Esophagus squamous epithelium (tissue), 5 donors: ENCODE results near the gene CHST8. TPM values are rescaled to one million over a fixed set of nuclear protein-coding genes. Genes with fewer than 3 reads are reported as not detected.

ENCODE experiments used
- DNase-seq: peaks from one replicate; lab custom pipeline; 2025; lab: John Stamatoyannopoulos, UW
- H3K27ac ChIP-seq, 4 donors: fragments of 200-600 bp; sonication (generic); one replicate each; pipeline ENCODE4 v1.5.1; 2016 to 2019; ENCODE audit warnings: mild to moderate bottlenecking in 1 of 4
- H3K27me3 ChIP-seq, 4 donors: fragments of 200-600 bp; sonication (generic); 1 replicate in 3 of 4; 2 replicates in 1 of 4; pipeline versions ENCODE4 v1.5.1 to v1.6.0; 2017 to 2021; ENCODE audit warnings: antibody characterized with exemption in 1 of 4
- H3K36me3 ChIP-seq, 3 donors: fragments of 200-600 bp; sonication (generic); one replicate each; pipeline ENCODE4 v1.5.1; 2016 to 2019
- H3K4me1 ChIP-seq, 3 donors: fragments of 200-600 bp; sonication (generic); one replicate each; pipeline ENCODE4 v1.5.1; 2017 to 2019
- H3K4me3 ChIP-seq, 4 donors: fragments of 200-600 bp; sonication (generic); 1 replicate in 3 of 4; 2 replicates in 1 of 4; pipeline ENCODE4 v1.5.1; 2016 to 2019; ENCODE audit warnings: mild to moderate bottlenecking in 2 of 4, moderate library complexity in 1 of 4
- H3K9me3 ChIP-seq, 3 donors: fragments of 200-600 bp; sonication (generic); one replicate each; pipeline ENCODE4 v1.5.1; 2016 to 2019
- CTCF ChIP-seq, 6 experiments: fragments of 450-650 bp in 4 of 6; fragments of 200-600 bp in 2 of 6; sonication (generic) in 2 of 6; IDR thresholded peaks; one replicate each; pipeline ENCODE4 v1.5.1; 2016 to 2019; ENCODE audit warnings: antibody characterized with exemption in 6 of 6, mild to moderate bottlenecking in 4 of 6, moderate library complexity in 4 of 6
- POLR2A ChIP-seq, 4 donors: fragments of 450-650 bp; IDR thresholded peaks; one replicate each; pipeline ENCODE4 v1.6.1; 2017; ENCODE audit warnings: antibody characterized with exemption in 4 of 4, mild to moderate bottlenecking in 4 of 4, moderate library complexity in 3 of 4
- WGBS, 2 donors: methylation state at CpG; one replicate each; pipeline ENCODE4 v1.1.5; 2018; 5-methylcytosine and 5-hydroxymethylcytosine counted together
- intact Hi-C: fragments of 100-400 bp; cut with DNase I; formaldehyde crosslinking; loops from one replicate; pipeline ENCODE4 v1.15.0; 2022
- total RNA-seq, 4 donors: library from RNA; depleted of rRNA; stranded (reverse); fragments of >200 nt; gene quantifications; one replicate each; pipeline ENCODE4 v1.1.0, GENCODE V29; 2016
- donor health status: DM: yes; HTN: yes; CAD: no.

Gene CHST8
- total RNA-seq, 4 donors from 2014 or later, result 0.38 TPM; not detected in 3

- H3K4me1 ChIP-seq, result no peaks in the 10 kb centered on the region
- peaks cover 0 to 40% (median 0%) of the 10 kb centered on the region in 4 donors for H3K27me3 ChIP-seq
- no peak overlapping the region for H3K4me3 ChIP-seq
- whole genome bisulfite sequencing, 2 donors, result 69 to 74% methylated on average over 5 to 6 of the region's 6 CpGs
- no peaks in the 10 kb centered on the region for H3K36me3 ChIP-seq
- intact Hi-C loops, result no loop called here
- no peak overlapping the region for H3K27ac ChIP-seq
- no peak for DNase-seq
- H3K9me3 ChIP-seq, result no peaks in the 10 kb centered on the region
- TF ChIP-seq POLR2A (IDR thresholded peaks at IDR 0.05), result no peak
- TF ChIP-seq CTCF (IDR thresholded peaks at IDR 0.05), result no peak
Measured at GRCh38 chr19:33752945-33753344, 131.2 kb downstream of the CHST8 start.

- 41 to 71% methylated on average over 3 to 5 of the region's 7 CpGs for WGBS, 2 donors
Measured at GRCh38 chr19:33754361-33754760, 132.6 kb downstream of the CHST8 start.

GRCh38 chr19:33755099-33756035, 133.6 kb downstream of the CHST8 start:
- intact Hi-C loops, result no loop called here
- WGBS, 2 donors, result 56 to 57% methylated on average over 20 to 23 of the region's 26 CpGs
- TF ChIP-seq CTCF (IDR thresholded peaks at IDR 0.05) (no peak), POLR2A (IDR thresholded peaks at IDR 0.05) (no peak)

More at GRCh38 chr19:33754361-33754760, 132.6 kb downstream of the CHST8 start:
- intact Hi-C loops, result no loop called here
- no peak overlapping the region for H3K4me3 ChIP-seq
- no peak for DNase-seq
- H3K36me3 ChIP-seq, result no peaks in the 10 kb centered on the region
- no peak overlapping the region for H3K27ac ChIP-seq
- H3K9me3 ChIP-seq, result no peaks in the 10 kb centered on the region
- peaks cover 0 to 29% (median 0%) of the 10 kb centered on the region in 4 donors for H3K27me3 ChIP-seq
- TF ChIP-seq POLR2A (IDR thresholded peaks at IDR 0.05), result no peak
- no peak for TF ChIP-seq CTCF (IDR thresholded peaks at IDR 0.05)
- H3K4me1 ChIP-seq, result no peaks in the 10 kb centered on the region

GRCh38 chr19:33756177-33756576, 134.4 kb downstream of the CHST8 start:
- 77 to 78% methylated on average over 10 to 11 of the region's 11 CpGs for WGBS, 2 donors
- intact Hi-C loops, result no loop called here

More at GRCh38 chr19:33755099-33756035, 133.6 kb downstream of the CHST8 start:
- H3K4me1 ChIP-seq, result no peaks in the 10 kb centered on the region
- no peak overlapping the region for H3K4me3 ChIP-seq
- no peak for DNase-seq
- H3K27ac ChIP-seq, result no peak overlapping the region
- no peaks in the 10 kb centered on the region for H3K36me3 ChIP-seq
- no peaks in the 10 kb centered on the region for H3K9me3 ChIP-seq
- H3K27me3 ChIP-seq, result peaks cover 0 to 24% (median 0%) of the 10 kb centered on the region in 4 donors

More at GRCh38 chr19:33756177-33756576, 134.4 kb downstream of the CHST8 start:
- H3K36me3 ChIP-seq, result no peaks in the 10 kb centered on the region
- no peaks in the 10 kb centered on the region for H3K9me3 ChIP-seq
- no peaks in the 10 kb centered on the region for H3K4me1 ChIP-seq
- H3K27ac ChIP-seq, result no peak overlapping the region
- TF ChIP-seq POLR2A (IDR thresholded peaks at IDR 0.05), result no peak
- TF ChIP-seq CTCF (IDR thresholded peaks at IDR 0.05), result no peak
- DNase-seq, result no peak
- H3K4me3 ChIP-seq, result no peak overlapping the region
- peaks cover 0 to 24% (median 0%) of the 10 kb centered on the region in 4 donors for H3K27me3 ChIP-seq
